ENCODE results near the gene SERPINB5.
"Not testable (repeated sequence)": the region's sequence is repeated elsewhere in the genome, so short reads cannot be mapped to it uniquely, and the experiment has no call there.

SERPINB5 gene

DNA sequence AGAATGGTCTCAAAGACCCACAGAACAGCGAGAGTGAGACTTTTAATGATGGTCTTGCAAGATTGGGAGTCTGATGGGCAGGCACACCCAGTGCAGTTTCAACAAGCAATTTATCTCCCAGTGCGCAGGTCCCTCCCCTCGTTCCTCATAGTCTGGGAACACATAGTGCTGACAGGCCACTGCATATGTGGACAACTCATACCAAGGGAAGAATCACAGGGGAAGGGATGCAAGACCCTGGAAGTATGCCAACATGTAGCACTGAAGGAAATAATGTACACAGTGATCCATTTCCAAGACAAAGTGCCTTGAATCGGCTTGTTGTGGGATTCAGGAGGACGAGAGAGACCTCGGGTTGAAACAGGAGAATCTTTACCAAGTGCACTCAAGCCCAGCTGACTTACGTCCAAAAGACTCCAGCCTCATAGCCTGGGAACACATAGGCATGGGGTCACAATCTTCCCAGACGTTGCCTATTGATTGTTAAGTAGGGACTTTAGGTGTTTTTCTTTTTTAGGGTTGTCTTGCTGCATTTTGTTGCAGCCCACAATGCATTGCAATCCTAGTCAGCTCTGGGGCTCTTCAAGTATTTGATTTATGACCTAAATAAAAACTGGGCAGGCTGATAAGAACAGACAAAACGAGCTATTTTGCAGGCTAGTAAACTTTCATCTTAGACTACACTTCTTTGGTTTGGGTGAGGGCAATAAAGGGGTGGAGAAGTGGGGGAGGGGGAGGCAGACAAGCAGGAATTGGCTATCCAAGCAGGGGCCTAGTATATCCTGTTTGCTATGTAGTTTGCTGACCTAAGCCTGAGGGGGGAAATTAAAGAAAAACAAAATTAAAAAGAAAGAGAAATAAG, 24.7 kb upstream of the SERPINB5 start:
- TF ChIP-seq ZNF274 (IDR thresholded peaks at IDR 0.05; ENCODE audit: low read depth, low read length), result no peak
- H3K4me3 ChIP-seq (ENCODE audit: low read length), result no peak overlapping the region

- H3K4me3 ChIP-seq (ENCODE audit: low read length), result not testable (repeated sequence)
These were observed 24.0 kb upstream of the SERPINB5 start for GRCh38 chr18:63452751-63453150.

DNA sequence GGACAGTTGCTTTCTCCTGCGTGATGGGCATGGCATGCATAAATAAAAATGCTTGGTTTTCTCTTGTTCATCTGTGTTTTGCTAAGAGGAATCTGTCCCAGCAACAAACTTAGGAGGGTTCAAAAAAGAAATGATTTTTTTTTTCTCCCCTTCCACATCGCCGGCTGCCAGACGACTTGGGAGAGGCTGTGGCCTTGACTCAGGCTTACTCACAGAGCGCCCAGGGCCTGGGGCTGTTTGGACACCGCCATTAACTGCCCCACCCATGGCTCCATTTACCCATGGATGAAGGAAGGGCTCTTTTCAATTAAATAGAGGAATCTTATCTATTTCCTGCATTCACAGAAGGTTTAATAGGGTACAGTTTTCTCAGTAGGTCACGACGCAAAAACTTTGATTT, 22.3 kb upstream of the SERPINB5 start:
- TF ChIP-seq ZNF274 (IDR thresholded peaks at IDR 0.05; ENCODE audit: low read depth, low read length), result no peak
- H3K4me3 ChIP-seq (ENCODE audit: low read length), result no peak overlapping the region

DNA sequence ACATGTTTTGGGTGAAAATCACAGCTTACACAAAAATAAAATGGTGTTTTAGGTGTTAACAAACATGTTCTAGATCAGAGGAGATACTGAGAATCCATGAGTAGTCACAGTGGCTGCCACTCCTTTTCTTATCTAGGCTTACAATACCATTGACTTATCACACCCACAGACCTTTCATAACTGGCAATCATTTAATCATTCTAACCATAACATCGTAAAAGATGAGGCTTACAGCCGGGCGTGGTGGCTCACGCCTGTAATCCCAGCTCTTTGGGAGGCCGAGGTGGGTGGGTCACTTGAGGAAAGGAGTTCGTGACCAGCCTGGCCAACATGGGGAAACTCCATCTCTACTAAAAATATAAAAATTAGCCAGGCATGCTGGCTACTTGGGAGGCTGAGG, 18.8 kb upstream of the SERPINB5 start:
- no peak overlapping the region for H3K4me3 ChIP-seq (ENCODE audit: low read length)
- TF ChIP-seq ZNF274 (IDR thresholded peaks at IDR 0.05; ENCODE audit: low read depth, low read length), result no peak

DNA sequence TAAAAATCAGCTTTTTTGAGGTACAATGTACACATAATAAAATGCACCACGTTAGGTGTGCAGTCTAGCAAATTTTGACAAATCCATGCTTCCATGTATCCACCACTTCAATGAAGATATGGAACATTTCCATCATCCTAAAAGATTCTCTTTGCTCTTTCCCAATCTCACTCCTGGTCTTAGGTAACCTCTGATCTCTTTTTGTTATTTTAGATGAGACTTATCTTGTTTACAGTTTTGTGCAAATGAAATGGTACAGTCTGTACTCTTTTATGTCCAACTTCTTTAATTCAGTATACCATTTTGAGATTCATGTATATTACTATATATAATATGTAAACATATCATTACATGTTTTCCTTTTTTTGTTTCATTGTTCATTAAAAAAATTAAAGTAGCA, 16.3 kb upstream of the SERPINB5 start:
- no peak overlapping the region for H3K4me3 ChIP-seq (ENCODE audit: low read length)
- no peak for TF ChIP-seq ZNF274 (IDR thresholded peaks at IDR 0.05; ENCODE audit: low read depth, low read length)

GRCh38 chr18:63464434-63464833, 12.3 kb upstream of the SERPINB5 start:
- TF ChIP-seq ZNF274 (IDR thresholded peaks at IDR 0.05; ENCODE audit: low read depth, low read length), result no peak
- H3K4me3 ChIP-seq (ENCODE audit: low read length), result no peak overlapping the region

DNA sequence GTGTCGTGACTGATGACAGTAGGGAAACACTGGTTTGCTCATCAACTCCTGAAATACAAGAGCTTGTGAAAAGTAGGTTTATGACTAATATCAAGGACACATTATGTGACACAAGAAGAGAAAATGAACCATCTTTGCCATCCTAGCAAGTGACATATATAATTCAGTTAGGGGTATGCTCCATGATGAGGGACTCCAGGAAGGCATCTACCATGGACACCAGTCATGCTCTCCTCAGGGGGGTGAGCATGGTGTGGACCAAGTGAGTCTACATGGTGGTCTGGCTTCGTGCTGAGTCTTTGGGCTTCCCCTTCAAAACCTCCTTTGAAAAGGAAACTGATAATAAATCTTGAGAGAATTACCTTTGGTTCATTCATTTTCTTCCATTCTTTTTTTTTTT, 11.7 kb upstream of the SERPINB5 start:
- TF ChIP-seq ZNF274 (IDR thresholded peaks at IDR 0.05; ENCODE audit: low read depth, low read length), result no peak
- no peak overlapping the region for H3K4me3 ChIP-seq (ENCODE audit: low read length)

DNA sequence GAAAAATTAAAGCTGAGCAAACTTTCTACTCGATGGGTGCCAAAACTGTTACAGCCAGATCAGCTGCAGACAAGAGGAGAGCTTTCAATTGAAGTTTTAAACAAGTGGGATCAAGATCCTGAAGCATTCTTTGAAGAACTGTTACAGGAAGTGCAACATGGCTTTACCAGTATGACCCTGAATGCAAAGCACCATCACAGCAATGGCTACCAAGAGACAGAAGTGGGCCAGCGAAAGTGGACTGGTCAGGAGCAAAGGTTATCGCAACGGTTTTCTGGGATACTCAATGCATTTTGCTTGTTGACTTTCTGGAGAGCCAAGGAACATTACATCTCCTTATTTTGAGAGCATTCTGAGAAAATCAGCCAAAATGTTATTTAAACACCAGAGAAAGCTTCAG, 9.1 kb upstream of the SERPINB5 start:
- no peak overlapping the region for H3K4me3 ChIP-seq (ENCODE audit: low read length)
- no peak for TF ChIP-seq ZNF274 (IDR thresholded peaks at IDR 0.05; ENCODE audit: low read depth, low read length)

GRCh38 chr18:63468575-63468974, 8.2 kb upstream of the SERPINB5 start:
- no peak overlapping the region for H3K4me3 ChIP-seq (ENCODE audit: low read length)
- TF ChIP-seq ZNF274 (IDR thresholded peaks at IDR 0.05; ENCODE audit: low read depth, low read length), result no peak

- no peak for TF ChIP-seq ZNF274 (IDR thresholded peaks at IDR 0.05; ENCODE audit: low read depth, low read length)
- H3K4me3 ChIP-seq (ENCODE audit: low read length), result no peak overlapping the region
These were observed 6.0 kb upstream of the SERPINB5 start for GRCh38 chr18:63470751-63471150.

DNA sequence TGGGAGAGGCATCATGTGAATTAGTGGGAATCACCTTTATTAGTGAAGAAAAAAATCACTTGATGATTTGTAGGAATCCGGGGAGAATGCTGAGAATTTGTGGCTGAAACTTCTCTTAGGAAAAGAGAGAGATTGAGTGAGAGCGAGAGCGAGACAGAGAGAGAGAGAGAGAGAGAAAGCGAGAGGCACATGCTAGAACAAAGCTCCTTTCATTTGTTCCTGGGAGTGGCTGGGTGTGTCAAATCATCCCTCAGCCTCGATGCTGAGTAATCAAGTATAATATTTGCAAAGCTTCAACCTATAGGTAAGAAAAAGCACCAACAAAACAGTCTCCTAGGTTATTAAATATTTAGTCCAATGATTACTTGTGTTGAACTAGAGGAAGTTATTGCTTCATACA, 4.4 kb upstream of the SERPINB5 start:
- H3K4me3 ChIP-seq (ENCODE audit: low read length), result no peak overlapping the region
- no peak for TF ChIP-seq ZNF274 (IDR thresholded peaks at IDR 0.05; ENCODE audit: low read depth, low read length)

GRCh38 chr18:63477200-63477599, 442 bp downstream of the SERPINB5 start:
- no peak for TF ChIP-seq ZNF274 (IDR thresholded peaks at IDR 0.05; ENCODE audit: low read depth, low read length)
- H3K4me3 ChIP-seq (ENCODE audit: low read length), result no peak overlapping the region

- H3K4me3 ChIP-seq (ENCODE audit: low read length), result no peak overlapping the region
- TF ChIP-seq ZNF274 (IDR thresholded peaks at IDR 0.05; ENCODE audit: low read depth, low read length), result no peak
These were observed 1.2 kb downstream of the SERPINB5 start for GRCh38 chr18:63477968-63478367.

DNA sequence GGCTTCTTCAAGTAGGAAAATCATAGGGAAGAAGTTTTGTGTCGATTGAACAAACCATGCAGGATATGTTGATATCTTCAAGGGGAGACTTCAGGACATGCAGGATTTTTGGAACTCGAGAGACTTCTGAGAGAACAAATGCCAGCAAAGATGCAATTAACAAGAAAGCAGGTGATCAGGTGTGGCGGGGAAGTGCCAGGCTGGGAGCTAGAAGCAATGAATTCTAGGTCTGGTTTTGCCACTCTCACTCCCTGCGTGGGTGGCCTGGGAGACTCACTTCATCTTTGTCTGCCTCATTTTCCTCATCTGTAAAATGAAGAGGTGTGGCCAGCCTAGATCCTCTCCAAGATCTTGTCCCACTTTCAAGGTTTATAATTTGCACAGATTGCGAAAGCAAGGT, 3.1 kb downstream of the SERPINB5 start:
- H3K4me3 ChIP-seq (ENCODE audit: low read length), result no peak overlapping the region
- TF ChIP-seq ZNF274 (IDR thresholded peaks at IDR 0.05; ENCODE audit: low read depth, low read length), result no peak

- TF ChIP-seq ZNF274 (IDR thresholded peaks at IDR 0.05; ENCODE audit: low read depth, low read length), result no peak
- H3K4me3 ChIP-seq (ENCODE audit: low read length), result no peak overlapping the region
These were observed 3.7 kb downstream of the SERPINB5 start for GRCh38 chr18:63480476-63480875.

- TF ChIP-seq ZNF274 (IDR thresholded peaks at IDR 0.05; ENCODE audit: low read depth, low read length), result no peak
- no peak overlapping the region for H3K4me3 ChIP-seq (ENCODE audit: low read length)
These were observed 4.2 kb downstream of the SERPINB5 start for GRCh38 chr18:63480915-63481314.
